KMS-11 (cell line): ENCODE measurements around the gene STIMATE.

Experiments
- H2AFZ ChIP-seq: fragments of 200-600 bp; sonication (generic); 2 replicates; pipeline ENCODE4 v1.6.1; 2016; ENCODE audit warnings: antibody characterized with exemption, mixed run types, low read depth
- H3K27ac ChIP-seq: fragments of 200-600 bp; sonication (generic); 2 replicates; pipeline ENCODE4 v1.6.1; 2016; ENCODE audit warnings: mild to moderate bottlenecking, mixed run types
- H3K27me3 ChIP-seq: fragments of 200-600 bp; sonication (generic); 2 replicates; pipeline ENCODE4 v1.6.1; 2017; ENCODE audit warnings: mild to moderate bottlenecking, low read depth, mixed run types, moderate library complexity; ENCODE audit not compliant: insufficient read depth
- H3K36me3 ChIP-seq: fragments of 200-600 bp; sonication (generic); 2 replicates; pipeline ENCODE4 v1.6.1; 2017; ENCODE audit warnings: mild to moderate bottlenecking, mixed run types; ENCODE audit not compliant: insufficient read depth
- H3K4me1 ChIP-seq: fragments of 200-600 bp; sonication (generic); 2 replicates; pipeline ENCODE4 v1.6.1; 2016; ENCODE audit warnings: mild to moderate bottlenecking, low read depth, mixed run types; ENCODE audit not compliant: poor library complexity, severe bottlenecking
- H3K4me2 ChIP-seq: fragments of 200-600 bp; sonication (generic); 2 replicates; pipeline ENCODE4 v1.7.0; 2016; ENCODE audit warnings: mild to moderate bottlenecking, mixed run types
- H3K4me3 ChIP-seq: fragments of 200-600 bp; sonication (generic); IDR thresholded peaks from 2 replicates; pipeline ENCODE4 v1.6.1; 2017; ENCODE audit warnings: low read depth, low read length, mixed read lengths; ENCODE audit not compliant: insufficient read depth
- H3K79me2 ChIP-seq: fragments of 200-600 bp; sonication (generic); 2 replicates; pipeline ENCODE4 v1.6.1; 2016; ENCODE audit warnings: low read depth, mixed run types; ENCODE audit not compliant: insufficient read depth
- H3K9ac ChIP-seq: fragments of 200-600 bp; sonication (generic); 2 replicates; pipeline ENCODE4 v1.6.1; 2016; ENCODE audit warnings: mild to moderate bottlenecking, mixed run types
- H4K20me1 ChIP-seq: fragments of 200-600 bp; sonication (generic); 2 replicates; pipeline ENCODE4 v1.6.1; 2016; ENCODE audit warnings: mild to moderate bottlenecking, mixed run types; ENCODE audit not compliant: insufficient read depth
- CTCF ChIP-seq: fragments of 200-600 bp; sonication (generic); conservative IDR thresholded peaks from 2 replicates; pipeline ENCODE4 v1.6.1; 2017; ENCODE audit warnings: low read depth, mild to moderate bottlenecking, antibody characterized with exemption, low read length, moderate library complexity, mixed read lengths

Gene STIMATE

GRCh38 chr3:52923963-52924362 is 26.6 kb upstream of the STIMATE start:
- Histone ChIP-seq H3K36me3 (no peaks in the 10 kb centered on the region), H3K4me2 (no peak overlapping the region), H3K79me2 (no peaks in the 10 kb centered on the region), H3K4me1 (no peaks in the 10 kb centered on the region), H4K20me1 (no peaks in the 10 kb centered on the region), H3K9ac (no peak overlapping the region), H3K4me3 (no peak overlapping the region), H2AFZ (no peak overlapping the region), H3K27me3 (no peaks in the 10 kb centered on the region), H3K27ac (no peak overlapping the region)
- TF ChIP-seq CTCF = no peak

- no peak overlapping the region for H2AFZ ChIP-seq
- H3K27me3 ChIP-seq = no peaks in the 10 kb centered on the region
- H3K27ac ChIP-seq = no peak overlapping the region
- no peaks in the 10 kb centered on the region for H4K20me1 ChIP-seq
- H3K36me3 ChIP-seq = no peaks in the 10 kb centered on the region
- H3K9ac ChIP-seq = no peak overlapping the region
- no peaks in the 10 kb centered on the region for H3K4me1 ChIP-seq
- no peaks in the 10 kb centered on the region for H3K79me2 ChIP-seq
- no peak overlapping the region for H3K4me3 ChIP-seq
- no peak for TF ChIP-seq CTCF
- H3K4me2 ChIP-seq = no peak overlapping the region
Measured at GRCh38 chr3:52920841-52921240, 23.5 kb upstream of the STIMATE start.

GRCh38 chr3:52917044-52917443 is 19.7 kb upstream of the STIMATE start:
- Histone ChIP-seq H3K9ac (no peak overlapping the region), H2AFZ (no peak overlapping the region), H4K20me1 (no peaks in the 10 kb centered on the region), H3K4me2 (no peak overlapping the region), H3K4me3 (no peak overlapping the region), H3K36me3 (no peaks in the 10 kb centered on the region), H3K79me2 (no peaks in the 10 kb centered on the region), H3K27me3 (no peaks in the 10 kb centered on the region), H3K4me1 (no peaks in the 10 kb centered on the region), H3K27ac (no peak overlapping the region)
- TF ChIP-seq CTCF = no peak

- no peak overlapping the region for H2AFZ ChIP-seq
- H3K4me2 ChIP-seq = no peak overlapping the region
- no peaks in the 10 kb centered on the region for H3K27me3 ChIP-seq
- H3K79me2 ChIP-seq = no peaks in the 10 kb centered on the region
- H3K4me1 ChIP-seq = no peaks in the 10 kb centered on the region
- H3K36me3 ChIP-seq = no peaks in the 10 kb centered on the region
- H4K20me1 ChIP-seq = no peaks in the 10 kb centered on the region
- no peak for TF ChIP-seq CTCF
- no peak overlapping the region for H3K4me3 ChIP-seq
- H3K9ac ChIP-seq = no peak overlapping the region
- no peak overlapping the region for H3K27ac ChIP-seq
Measured at GRCh38 chr3:52915294-52915693, 17.9 kb upstream of the STIMATE start.
